ENCODE data around the gene TPCN2. TPM values are rescaled to one million over a fixed set of nuclear protein-coding genes. Genes with fewer than 3 reads are reported as not detected.

The TPCN2 gene
- total RNA-seq, 4 donors from 2014 or later, result 12.2 to 30.7 (median 17.6) TPM

DNA sequence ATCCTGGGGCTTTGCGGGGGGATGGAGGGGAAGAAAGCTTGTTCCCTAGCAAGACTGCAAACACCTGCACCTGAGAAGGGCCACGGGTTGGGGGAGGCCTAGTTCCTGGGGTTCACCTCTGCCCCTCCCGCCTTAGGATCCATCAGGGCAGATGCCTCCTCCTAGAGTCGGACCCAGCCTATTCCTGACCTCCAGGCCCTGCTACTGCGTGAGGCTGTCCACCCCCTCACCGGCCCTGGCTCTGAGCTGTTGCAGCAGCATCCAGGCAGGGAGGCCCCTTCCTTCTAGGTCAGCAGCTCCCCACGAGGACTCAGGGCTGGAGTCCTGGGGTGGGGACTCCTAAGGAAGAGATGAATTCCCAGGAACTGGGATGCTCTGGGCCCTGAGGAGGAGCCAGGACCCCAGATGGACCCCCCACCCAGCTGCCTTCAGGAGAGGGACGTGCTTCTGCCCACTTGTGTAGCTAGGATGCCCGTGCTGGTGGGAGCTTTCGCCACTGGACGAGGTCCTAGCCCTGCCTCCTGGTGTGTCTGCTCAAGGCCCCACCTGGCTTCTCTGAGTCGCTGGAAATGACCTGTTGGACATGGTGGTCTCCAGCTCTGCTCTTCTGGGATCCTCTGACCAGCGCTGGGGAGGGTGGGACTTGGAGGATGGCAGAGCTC lies 46.0 kb upstream of the TPCN2 start:
- no peak for TF ChIP-seq CTCF (IDR thresholded peaks at IDR 0.05; ENCODE audit: low read depth)

DNA sequence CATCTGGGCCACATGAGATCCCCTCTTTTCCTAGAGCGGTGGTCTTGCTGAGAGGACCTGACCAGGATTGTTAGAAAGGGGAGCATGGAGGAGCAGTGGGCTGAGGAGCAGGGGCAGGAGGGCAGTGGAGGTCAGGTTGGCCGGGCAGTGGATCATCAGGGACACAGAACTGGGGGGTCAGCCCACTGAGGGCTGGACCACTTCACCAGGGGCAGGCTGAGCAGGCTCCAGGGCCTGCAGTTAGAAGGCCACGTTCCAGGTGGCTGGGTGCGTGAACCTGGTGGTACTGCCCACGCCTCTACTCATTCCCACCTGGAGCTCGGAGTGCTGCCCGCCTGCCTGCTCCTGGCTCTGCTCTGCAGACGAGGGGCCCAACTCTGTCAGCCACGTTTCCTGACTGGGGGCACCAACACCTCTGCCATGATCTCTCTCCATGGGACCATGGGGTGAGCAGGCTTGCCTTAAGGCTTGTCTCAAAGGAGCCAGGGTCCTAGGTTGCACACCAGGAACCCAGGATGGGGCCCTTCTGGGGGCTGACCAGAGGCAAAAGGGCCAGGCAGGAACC lies 45.3 kb upstream of the TPCN2 start:
- TF ChIP-seq CTCF (IDR thresholded peaks at IDR 0.05; ENCODE audit: low read depth), result no peak

DNA sequence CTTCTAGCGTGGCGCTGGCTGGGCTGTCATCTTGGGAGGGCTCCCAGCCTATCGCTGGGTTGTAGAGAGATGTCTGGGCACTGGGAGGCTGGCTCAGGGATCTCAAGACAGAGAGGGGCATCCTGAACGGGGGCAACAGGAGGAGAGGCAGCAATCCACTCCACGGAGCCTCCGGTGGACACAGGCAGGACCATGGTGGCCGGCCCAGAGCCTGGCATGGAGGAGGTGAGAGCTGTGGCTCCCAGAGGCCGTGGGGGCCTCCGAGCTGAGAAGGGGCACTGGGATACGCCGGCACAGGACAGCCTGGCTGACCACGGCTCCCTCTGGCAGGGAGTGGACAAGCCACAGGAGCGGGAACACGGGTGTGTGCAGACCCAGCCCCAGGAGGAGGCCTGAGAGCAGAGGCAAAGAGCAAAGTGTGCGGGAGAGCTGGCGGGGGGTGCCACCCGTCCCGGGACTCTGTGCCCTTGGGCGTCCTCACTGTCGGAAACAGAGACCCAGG lies 44.8 kb upstream of the TPCN2 start:
- TF ChIP-seq CTCF (IDR thresholded peaks at IDR 0.05; ENCODE audit: low read depth), result no peak

DNA sequence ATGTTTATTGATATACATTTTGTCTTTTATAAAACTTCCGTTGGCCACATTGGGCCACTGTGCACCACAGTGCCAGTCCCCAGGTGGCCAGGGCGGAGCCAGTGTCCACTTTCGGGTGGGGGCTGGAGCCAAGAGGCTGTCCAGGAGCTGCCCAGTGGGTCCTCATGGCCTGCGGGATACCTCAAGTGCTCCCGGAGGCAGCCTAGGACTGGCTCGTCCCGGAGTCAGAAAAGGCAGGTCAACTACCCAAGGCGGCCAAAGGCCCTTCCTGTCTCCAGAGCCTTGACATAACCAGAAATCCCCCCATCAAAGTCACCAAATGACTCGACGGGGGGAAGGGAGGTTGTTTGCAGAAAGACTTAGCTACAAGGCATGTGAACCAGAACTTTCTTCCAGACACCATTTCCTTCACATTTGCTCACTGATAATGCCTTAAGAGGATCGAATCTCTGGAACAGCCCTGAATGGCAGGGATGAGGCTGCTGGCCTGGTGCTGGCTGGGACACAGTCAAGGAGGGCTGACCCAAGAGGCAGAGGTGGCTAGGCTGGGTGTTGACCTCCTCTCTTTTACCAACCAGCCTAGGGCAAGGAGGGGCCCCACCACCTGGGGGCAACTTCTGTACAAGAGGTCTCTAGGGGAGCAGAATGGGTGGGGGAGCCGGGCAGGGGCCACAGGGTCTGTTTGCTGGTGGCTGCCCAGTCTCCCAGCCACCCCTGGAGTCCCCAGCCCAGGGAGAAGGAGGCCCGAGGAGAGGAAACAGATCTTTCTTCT lies 44.1 kb upstream of the TPCN2 start:
- TF ChIP-seq CTCF (IDR thresholded peaks at IDR 0.05; ENCODE audit: low read depth), result no peak

DNA sequence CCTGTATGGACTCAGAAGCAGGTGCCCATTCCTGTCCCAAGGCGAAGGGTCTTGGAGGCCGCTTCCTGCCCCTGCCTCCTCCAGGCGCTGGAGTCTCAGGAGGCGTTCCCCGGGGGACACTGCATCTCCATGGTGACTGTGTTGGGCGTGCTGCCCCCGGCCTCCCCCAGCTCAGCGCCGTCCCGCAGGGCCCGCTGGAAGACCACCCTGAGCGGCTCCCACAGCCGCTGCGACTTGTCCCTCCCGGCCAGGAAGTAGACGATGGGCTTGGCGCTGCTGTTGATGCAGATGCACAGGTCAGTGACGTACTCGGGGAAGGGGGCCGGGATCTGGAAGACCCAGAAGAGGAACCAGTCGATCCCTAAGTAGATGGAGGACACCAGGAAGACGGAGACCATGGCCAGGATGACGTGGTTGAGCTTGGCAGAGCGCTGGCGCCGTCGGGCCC lies 43.5 kb upstream of the TPCN2 start:
- TF ChIP-seq CTCF (IDR thresholded peaks at IDR 0.05; ENCODE audit: low read depth), result no peak

- no peak for TF ChIP-seq CTCF (IDR thresholded peaks at IDR 0.05; ENCODE audit: low read depth)
Observed at GRCh38 chr11:69005631-69006368, 42.9 kb upstream of the TPCN2 start.
